AG04449 (cell line): ENCODE measurements around the gene FOCAD.
"Not testable (repeated sequence)": the region's sequence is repeated elsewhere in the genome, so short reads cannot be mapped to it uniquely, and the experiment has no call there.

Experiments
- CTCF ChIA-PET: fragments of 350-600 bp; formaldehyde crosslinking; extraction: SDS; loops from one replicate; lab custom pipeline; 2021; ENCODE audit warnings: antibody characterized with exemption; lab: Yijun Ruan, JAX
- POLR2A ChIA-PET: fragments of 400-600, 350-600 bp; formaldehyde crosslinking; extraction: SDS; loops from one replicate; lab custom pipeline; 2020; ENCODE audit warnings: antibody characterized with exemption, inconsistent platforms; lab: Yijun Ruan, JAX
- DNase-seq: peaks from one replicate; pipeline ENCODE4 v3.0.0-alpha.2; 2010; ENCODE audit warnings: low read depth, low spot score
- H3K4me3 ChIP-seq: 2 replicates; pipeline ENCODE4 v1.5.1; 2011; ENCODE audit warnings: low read depth, mild to moderate bottlenecking, control low read depth, low read length
- TF ChIP-seq, protein P1 (sequence below): IDR thresholded peaks from one replicate; pipeline ENCODE4 v1.5.1; 2011; ENCODE audit warnings: mild to moderate bottlenecking, moderate library complexity, low read length, control low read depth, inconsistent platforms; ENCODE audit not compliant: insufficient read depth; ENCODE audit errors: missing control alignments

FOCAD gene

DNA sequence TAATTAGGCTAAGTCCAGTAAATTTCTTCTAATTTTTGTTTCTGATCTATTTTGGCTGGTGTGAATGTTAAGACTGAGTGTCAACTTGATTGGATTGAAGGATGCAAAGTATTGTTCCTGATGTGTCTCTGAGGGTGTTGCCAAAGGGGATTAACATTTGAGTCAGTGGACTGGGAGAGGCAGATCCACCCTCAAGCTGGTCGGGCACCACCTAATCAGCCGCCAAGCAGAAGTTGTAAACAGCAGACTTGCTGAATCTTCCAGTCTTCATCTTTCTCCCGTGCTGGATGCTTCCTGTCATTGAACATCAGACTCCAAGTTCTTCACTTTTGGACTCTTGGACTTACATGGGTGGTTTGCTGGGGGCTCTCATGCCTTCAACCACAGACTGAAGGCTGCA is 40.4 kb upstream of the FOCAD start:
- POLR2A ChIA-PET, result no interaction called here
- no peak for DNase-seq
- H3K4me3 ChIP-seq, result no peak overlapping the region
- CTCF ChIA-PET, result no interaction called here
- TF ChIP-seq, protein P1, sequence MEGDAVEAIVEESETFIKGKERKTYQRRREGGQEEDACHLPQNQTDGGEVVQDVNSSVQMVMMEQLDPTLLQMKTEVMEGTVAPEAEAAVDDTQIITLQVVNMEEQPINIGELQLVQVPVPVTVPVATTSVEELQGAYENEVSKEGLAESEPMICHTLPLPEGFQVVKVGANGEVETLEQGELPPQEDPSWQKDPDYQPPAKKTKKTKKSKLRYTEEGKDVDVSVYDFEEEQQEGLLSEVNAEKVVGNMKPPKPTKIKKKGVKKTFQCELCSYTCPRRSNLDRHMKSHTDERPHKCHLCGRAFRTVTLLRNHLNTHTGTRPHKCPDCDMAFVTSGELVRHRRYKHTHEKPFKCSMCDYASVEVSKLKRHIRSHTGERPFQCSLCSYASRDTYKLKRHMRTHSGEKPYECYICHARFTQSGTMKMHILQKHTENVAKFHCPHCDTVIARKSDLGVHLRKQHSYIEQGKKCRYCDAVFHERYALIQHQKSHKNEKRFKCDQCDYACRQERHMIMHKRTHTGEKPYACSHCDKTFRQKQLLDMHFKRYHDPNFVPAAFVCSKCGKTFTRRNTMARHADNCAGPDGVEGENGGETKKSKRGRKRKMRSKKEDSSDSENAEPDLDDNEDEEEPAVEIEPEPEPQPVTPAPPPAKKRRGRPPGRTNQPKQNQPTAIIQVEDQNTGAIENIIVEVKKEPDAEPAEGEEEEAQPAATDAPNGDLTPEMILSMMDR, result no peak

- POLR2A ChIA-PET, result no interaction called here
- CTCF ChIA-PET, result no interaction called here
- DNase-seq, result no peak
- TF ChIP-seq, protein P1, result no peak
- no peak overlapping the region for H3K4me3 ChIP-seq
Measured at GRCh38 chr9:20646656-20647055, 37.4 kb upstream of the FOCAD start.

DNA sequence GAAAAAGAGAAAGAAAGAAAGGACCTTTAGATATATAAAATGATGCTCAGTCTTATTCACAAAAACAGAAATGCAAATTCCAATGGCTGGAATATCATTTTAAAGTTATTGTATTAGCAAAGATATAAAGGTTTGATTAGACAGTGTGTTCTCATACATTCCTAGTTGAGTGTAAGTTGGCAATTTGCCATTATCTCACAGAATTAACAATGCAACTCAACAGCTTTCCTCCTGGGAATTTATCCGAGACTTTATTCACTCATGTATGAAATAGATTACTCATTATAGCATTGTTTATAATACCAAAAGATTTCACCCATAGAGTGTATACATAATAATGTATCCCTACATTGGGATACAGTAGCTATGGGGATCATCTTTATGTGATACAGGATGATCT is 34.7 kb upstream of the FOCAD start:
- ChIA-PET POLR2A (no interaction called here), CTCF (interaction anchor here (0.8 to 1.4 kb wide), 2 partner anchors 9 to 292 kb away, joined by 3 read pairs; no protein-coding TSS in a partner anchor)
- no peak overlapping the region for H3K4me3 ChIP-seq
- DNase-seq, result no peak
- TF ChIP-seq, protein P1, result no peak

DNA sequence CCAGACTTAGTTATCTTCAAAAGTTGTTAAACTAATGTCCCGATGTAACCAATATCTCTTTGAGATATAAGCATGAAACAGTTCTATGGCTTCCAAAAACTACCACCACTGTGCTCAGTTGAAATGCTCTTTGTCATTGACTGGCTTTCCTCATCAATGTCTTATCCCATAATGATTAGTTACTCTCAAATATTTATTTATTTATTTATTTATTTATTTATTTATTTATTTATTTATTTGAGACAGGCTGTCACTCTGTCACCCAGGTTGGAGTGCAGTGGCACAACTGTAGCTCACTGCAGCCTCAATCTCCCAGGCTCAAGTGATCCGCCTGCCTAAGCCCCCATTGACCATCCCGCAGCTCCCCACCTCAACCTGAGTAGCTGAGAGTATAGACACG is 33.7 kb upstream of the FOCAD start:
- TF ChIP-seq, protein P1, result no peak
- ChIA-PET CTCF (interaction anchor here (0.8 to 1.4 kb wide), 2 partner anchors 10 to 291 kb away, joined by 3 read pairs; no protein-coding TSS in a partner anchor), POLR2A (no interaction called here)
- H3K4me3 ChIP-seq, result no peak overlapping the region
- DNase-seq, result no peak

GRCh38 chr9:20650750-20651299 is 33.2 kb upstream of the FOCAD start:
- POLR2A ChIA-PET, result no interaction called here

GRCh38 chr9:20651939-20652338 is 32.1 kb upstream of the FOCAD start:
- POLR2A ChIA-PET, result no interaction called here
- no peak for DNase-seq
- TF ChIP-seq, protein P1, result no peak
- CTCF ChIA-PET, result interaction anchor here (1.4 kb wide), 1 partner anchor 27 kb away, joined by 4 read pairs; no protein-coding TSS in a partner anchor
- no peak overlapping the region for H3K4me3 ChIP-seq

More at GRCh38 chr9:20650750-20651299, 33.2 kb upstream of the FOCAD start:
- CTCF ChIA-PET, result interaction anchor here (0.7 kb wide), 1 partner anchor 291 kb away, joined by 3 read pairs; no protein-coding TSS in a partner anchor
- TF ChIP-seq, protein P1, result no peak
- DNase-seq, result no peak
- no peak overlapping the region for H3K4me3 ChIP-seq

DNA sequence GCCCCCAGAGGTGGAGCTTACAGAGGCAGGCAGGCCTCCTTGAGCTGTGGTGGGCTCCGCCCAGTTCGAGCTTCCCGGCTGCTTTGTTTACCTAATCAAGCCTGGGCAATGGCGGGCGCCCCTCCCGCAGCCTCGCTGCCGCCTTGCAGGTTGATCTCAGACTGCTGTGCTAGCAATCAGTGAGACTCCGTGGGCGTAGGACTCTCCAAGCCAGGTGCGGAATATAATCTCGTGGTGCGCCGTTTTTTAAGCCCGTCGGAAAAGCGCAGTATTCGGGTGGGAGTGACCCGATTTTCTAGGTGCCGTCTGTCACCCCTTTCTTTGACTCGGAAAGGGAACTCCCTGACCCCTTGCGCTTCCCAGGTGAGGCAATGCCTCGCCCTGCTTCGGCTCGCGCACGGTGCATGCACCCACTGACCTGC is 25.8 kb upstream of the FOCAD start:
- DNase-seq, POLR2A ChIA-PET, CTCF ChIA-PET: not testable (repeated sequence)
- H3K4me3 ChIP-seq, result peak overlapping the region; percentile 40
